C4-2B (cell line): ENCODE results near the gene JDP2.

Source experiments
- CTCF ChIP-seq: fragments of 450-650 bp; conservative IDR thresholded peaks from 2 replicates; pipeline ENCODE4 v1.5.1; 2017; ENCODE audit warnings: mild to moderate bottlenecking
- ZFX ChIP-seq: fragments of 450-650 bp; IDR thresholded peaks from 2 replicates; pipeline ENCODE4 v1.6.1; 2017

DNA sequence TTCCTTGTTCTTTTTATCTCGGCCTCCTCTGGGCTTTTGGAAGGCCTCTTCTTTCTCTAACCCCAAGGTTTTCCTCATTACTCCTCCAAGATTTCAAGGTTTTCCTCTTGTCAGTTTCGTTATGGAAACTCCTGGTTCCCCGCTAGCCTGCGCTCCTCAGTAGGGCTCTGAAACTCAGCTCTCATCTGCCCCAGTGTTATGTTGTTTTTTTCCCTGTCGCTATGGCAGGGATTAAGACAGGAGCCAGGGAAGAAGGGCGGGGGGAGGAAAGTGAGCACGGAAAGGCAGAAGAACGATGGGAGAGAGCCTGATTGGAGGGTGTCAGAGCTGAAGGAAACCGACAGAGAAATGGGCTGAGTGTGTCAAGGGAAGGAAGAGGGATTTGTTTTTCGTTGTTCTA lies 26.5 kb upstream of the JDP2 start:
- TF ChIP-seq CTCF (no peak), ZFX (no peak)
